ENCODE data around the gene AJM1. TPM values are rescaled to one million over a fixed set of nuclear protein-coding genes. Genes with fewer than 3 reads are reported as not detected.
"Not testable (repeated sequence)": the region's sequence is repeated elsewhere in the genome, so short reads cannot be mapped to it uniquely, and the experiment has no call there.

Gene AJM1
- total RNA-seq, 1 experiment from 2014 or later, result 7.2 TPM

GRCh38 chr9:136881691-136882108 is 39.4 kb downstream of the AJM1 start:
- intact Hi-C loops (cut with micrococcal nuclease; ENCODE audit: unreplicated experiment), result no loop called here
- Histone ChIP-seq H3K27ac (ENCODE audit: low read length) (peak overlapping the region; percentile 75), H3K4me3 (ENCODE audit: low read depth in 2 of 2, low read length in 2 of 2) (peak overlapping the region in 1 of 2 experiments; percentile 40; a peak in 2 of 4 replicates), H3K36me3 (ENCODE audit: control insufficient read depth, insufficient read depth, low read length) (no peaks in the 10 kb centered on the region; the same call in 1 of the 2 replicates), H3K4me1 (ENCODE audit: control insufficient read depth, insufficient read depth, low read length) (peaks cover 29% of the 10 kb centered on the region), H3K27me3 (ENCODE audit: control insufficient read depth, insufficient read depth, low read length) (no peaks in the 10 kb centered on the region), H3K9me3 (ENCODE audit: control insufficient read depth, insufficient read depth, low read depth, low read length) (no peaks in the 10 kb centered on the region)
- ATAC-seq (0 out of 2 replicates have a peak, but pooled peaks have one; percentile 14), DNase-seq (ENCODE audit: low read depth, low spot score) (no peak)
- no peak for TF ChIP-seq SIN3A (IDR thresholded peaks at IDR 0.05; ENCODE audit: borderline replicate concordance, insufficient read depth, low read depth, low read length)
- TF ChIP-seq, protein P1, sequence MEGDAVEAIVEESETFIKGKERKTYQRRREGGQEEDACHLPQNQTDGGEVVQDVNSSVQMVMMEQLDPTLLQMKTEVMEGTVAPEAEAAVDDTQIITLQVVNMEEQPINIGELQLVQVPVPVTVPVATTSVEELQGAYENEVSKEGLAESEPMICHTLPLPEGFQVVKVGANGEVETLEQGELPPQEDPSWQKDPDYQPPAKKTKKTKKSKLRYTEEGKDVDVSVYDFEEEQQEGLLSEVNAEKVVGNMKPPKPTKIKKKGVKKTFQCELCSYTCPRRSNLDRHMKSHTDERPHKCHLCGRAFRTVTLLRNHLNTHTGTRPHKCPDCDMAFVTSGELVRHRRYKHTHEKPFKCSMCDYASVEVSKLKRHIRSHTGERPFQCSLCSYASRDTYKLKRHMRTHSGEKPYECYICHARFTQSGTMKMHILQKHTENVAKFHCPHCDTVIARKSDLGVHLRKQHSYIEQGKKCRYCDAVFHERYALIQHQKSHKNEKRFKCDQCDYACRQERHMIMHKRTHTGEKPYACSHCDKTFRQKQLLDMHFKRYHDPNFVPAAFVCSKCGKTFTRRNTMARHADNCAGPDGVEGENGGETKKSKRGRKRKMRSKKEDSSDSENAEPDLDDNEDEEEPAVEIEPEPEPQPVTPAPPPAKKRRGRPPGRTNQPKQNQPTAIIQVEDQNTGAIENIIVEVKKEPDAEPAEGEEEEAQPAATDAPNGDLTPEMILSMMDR (IDR thresholded peaks at IDR 0.05), result no peak
- TF ChIP-seq TCF7L2 (IDR thresholded peaks at IDR 0.05; ENCODE audit: low read depth, low read length), result no peak
- no peak for TF ChIP-seq REST (IDR thresholded peaks at IDR 0.05; ENCODE audit: insufficient read depth in 1 of 2, low read depth in 2 of 2, low read length in 1 of 2)
- TF ChIP-seq POLR2AphosphoS5 (IDR thresholded peaks at IDR 0.05; ENCODE audit: low read depth, low read length), result no peak
- in situ Hi-C loops (cut with HindIII; ENCODE audit: low pct_unique_long_range_greater_than_20kb, low sequenced_read_pairs), result no loop called here
- CTCF ChIA-PET, result interaction anchor here (0.5 to 1.1 kb wide), 3 partner anchors 17 to 91 kb away, joined by 3 read pairs; no protein-coding TSS in a partner anchor
- POLR2A ChIA-PET, result no interaction called here
- no TSS peak for BruUV-seq (replicated peaks)

DNA sequence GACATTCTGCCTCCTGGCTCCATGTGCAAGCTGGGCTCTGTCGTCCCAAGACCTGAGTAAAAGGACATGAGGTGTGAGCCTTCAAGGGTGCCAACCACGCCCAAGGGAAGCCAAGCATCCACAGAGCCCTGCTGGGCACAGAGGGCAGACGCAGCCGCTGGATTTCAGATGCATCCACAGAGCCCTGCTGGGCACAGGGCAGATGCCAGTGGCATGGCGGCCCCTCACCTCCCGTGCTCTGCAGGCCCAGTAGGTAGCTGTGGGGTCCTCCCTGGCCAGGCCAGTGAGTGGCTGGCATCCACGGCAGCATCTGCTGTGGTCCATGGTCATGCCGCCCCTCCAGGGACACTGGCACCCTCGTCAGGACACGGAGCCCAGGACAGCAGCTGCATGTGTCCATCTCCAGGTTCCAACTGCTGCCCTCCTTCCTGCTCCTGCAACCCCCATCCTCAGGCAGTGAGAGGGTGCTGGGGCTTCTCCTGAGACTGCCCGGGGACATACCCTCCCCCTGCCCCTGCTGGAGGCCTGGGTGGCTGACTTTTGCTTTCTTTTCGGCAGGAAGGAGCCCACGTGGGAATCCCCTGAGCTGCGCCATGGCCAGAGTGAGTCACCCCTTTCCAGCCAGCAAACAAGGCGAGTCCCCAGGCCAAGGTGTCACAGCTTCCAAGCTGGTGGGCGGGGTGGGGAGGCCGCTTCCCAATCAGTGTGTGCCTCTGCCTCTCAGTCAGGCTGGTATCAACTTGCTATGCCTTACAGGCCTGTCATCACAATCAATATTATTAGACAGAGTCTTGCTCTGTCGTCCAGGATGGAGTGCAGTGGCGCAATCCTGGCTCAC is 40.0 kb downstream of the AJM1 start:
- Histone ChIP-seq H3K36me3 (ENCODE audit: control insufficient read depth, insufficient read depth, low read length) (no peaks in the 10 kb centered on the region; the same call in 1 of the 2 replicates), H3K27me3 (ENCODE audit: control insufficient read depth, insufficient read depth, low read length) (no peaks in the 10 kb centered on the region), H3K4me1 (ENCODE audit: control insufficient read depth, insufficient read depth, low read length) (peaks cover 29% of the 10 kb centered on the region), H3K4me3 (ENCODE audit: low read depth in 2 of 2, low read length in 2 of 2) (peak overlapping the region; percentile 5 to 40; a peak in 2 of 4 replicates), H3K27ac (ENCODE audit: low read length) (peak overlapping the region; percentile 75), H3K9me3 (ENCODE audit: control insufficient read depth, insufficient read depth, low read depth, low read length) (no peaks in the 10 kb centered on the region)
- peak; percentile 41 for DNase-seq (ENCODE audit: low read depth, low spot score)
- TF ChIP-seq POLR2AphosphoS5 (IDR thresholded peaks at IDR 0.05; ENCODE audit: low read depth, low read length), result peak; percentile 14; the same call in 1 of the 2 replicates
- no peak for TF ChIP-seq TCF7L2 (IDR thresholded peaks at IDR 0.05; ENCODE audit: low read depth, low read length)
- no peak for TF ChIP-seq REST (IDR thresholded peaks at IDR 0.05; ENCODE audit: insufficient read depth in 1 of 2, low read depth in 2 of 2, low read length in 1 of 2)
- in situ Hi-C loops (cut with HindIII; ENCODE audit: low pct_unique_long_range_greater_than_20kb, low sequenced_read_pairs) (no loop called here), intact Hi-C loops (cut with micrococcal nuclease; ENCODE audit: unreplicated experiment) (no loop called here)
- peak; percentile 76 for ATAC-seq
- ChIA-PET CTCF (interaction anchor here (0.7 to 1.1 kb wide), 2 partner anchors 17 to 28 kb away, joined by 3 read pairs; no protein-coding TSS in a partner anchor), POLR2A (interaction anchor here (0.9 kb wide), 1 partner anchor 10 kb away, joined by 8 read pairs; no protein-coding TSS in a partner anchor)
- no TSS peak for BruUV-seq (replicated peaks)

DNA sequence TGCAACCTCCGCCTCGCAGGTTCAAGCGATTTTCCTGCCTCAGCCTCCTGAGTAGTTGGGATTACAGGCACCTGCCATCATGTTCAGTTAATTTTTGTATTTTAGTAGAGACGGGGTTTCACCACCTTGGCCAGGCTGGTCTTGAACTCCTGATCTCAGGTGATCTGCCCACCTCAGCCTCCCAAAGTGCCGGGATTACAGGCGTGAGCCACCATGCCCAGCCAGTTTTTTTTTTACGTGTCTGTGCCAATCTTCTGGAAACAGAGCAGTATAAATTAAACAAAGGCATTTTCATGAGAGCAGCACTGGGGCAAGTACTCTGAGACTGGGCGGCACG is 40.6 kb downstream of the AJM1 start:
- CTCF ChIA-PET, result interaction anchor here (0.7 to 1.1 kb wide), 2 partner anchors 16 to 17 kb away, joined by 3 to 8 read pairs; no protein-coding TSS in a partner anchor
- BruUV-seq (replicated peaks); intact Hi-C loops (cut with micrococcal nuclease; ENCODE audit: unreplicated experiment); DNase-seq (ENCODE audit: low read depth, low spot score); H3K27me3 ChIP-seq (ENCODE audit: control insufficient read depth, insufficient read depth, low read length); in situ Hi-C loops (cut with HindIII; ENCODE audit: low pct_unique_long_range_greater_than_20kb, low sequenced_read_pairs); ATAC-seq; H3K36me3 ChIP-seq (ENCODE audit: control insufficient read depth, insufficient read depth, low read length); H3K9me3 ChIP-seq (ENCODE audit: control insufficient read depth, insufficient read depth, low read depth, low read length): not testable (repeated sequence)
- H3K4me1 ChIP-seq (ENCODE audit: control insufficient read depth, insufficient read depth, low read length), result peaks cover 29% of the 10 kb centered on the region
- POLR2A ChIA-PET, result interaction anchor here (0.9 kb wide), 1 partner anchor 10 kb away, joined by 8 read pairs; no protein-coding TSS in a partner anchor
- peak overlapping the region; percentile 75 for H3K27ac ChIP-seq (ENCODE audit: low read length)
- H3K4me3 ChIP-seq (ENCODE audit: low read depth in 2 of 2, low read length in 2 of 2), result peak overlapping the region in 1 of 2 experiments; percentile 40; a peak in 2 of 4 replicates

- peaks cover 29% of the 10 kb centered on the region for H3K4me1 ChIP-seq (ENCODE audit: control insufficient read depth, insufficient read depth, low read length)
- H3K4me3 ChIP-seq (ENCODE audit: low read depth in 2 of 2, low read length in 2 of 2); DNase-seq (ENCODE audit: low read depth, low spot score); POLR2A ChIA-PET; BruUV-seq (replicated peaks); H3K36me3 ChIP-seq (ENCODE audit: control insufficient read depth, insufficient read depth, low read length); intact Hi-C loops (cut with micrococcal nuclease; ENCODE audit: unreplicated experiment); ATAC-seq; in situ Hi-C loops (cut with HindIII; ENCODE audit: low pct_unique_long_range_greater_than_20kb, low sequenced_read_pairs); H3K9me3 ChIP-seq (ENCODE audit: control insufficient read depth, insufficient read depth, low read depth, low read length); H3K27me3 ChIP-seq (ENCODE audit: control insufficient read depth, insufficient read depth, low read length): not testable (repeated sequence)
- CTCF ChIA-PET, result interaction anchor here (0.7 kb wide), 2 partner anchors 16 to 22 kb away, joined by 3 to 8 read pairs; no protein-coding TSS in a partner anchor
- peak overlapping the region; percentile 75; the same call in 1 of the 2 replicates for H3K27ac ChIP-seq (ENCODE audit: low read length)
These were observed 41.4 kb downstream of the AJM1 start for GRCh38 chr9:136883670-136884069.

Measured in Panc1 (cell line).